HEK293T (cell line): Measurements from ENCODE around the gene LTBP2.

Source experiments
- CTCF ChIA-PET: fragments of 350-600 bp; formaldehyde crosslinking; extraction: SDS; loops from one replicate; lab custom pipeline; 2021; ENCODE audit warnings: antibody characterized with exemption, inconsistent platforms; lab: Yijun Ruan, JAX
- POLR2A ChIA-PET: fragments of 350-600 bp; formaldehyde crosslinking; extraction: SDS; loops from one replicate; lab custom pipeline; 2020; ENCODE audit warnings: antibody characterized with exemption, inconsistent platforms; lab: Yijun Ruan, JAX
- DNase-seq: peaks from one replicate; pipeline ENCODE4 v3.0.0; 2012; ENCODE audit warnings: mixed read lengths; ENCODE audit errors: extremely low spot score
- ARNT ChIP-seq: fragments of 450-650 bp; IDR thresholded peaks from 2 replicates; pipeline ENCODE4 v1.6.1; 2017; ENCODE audit warnings: mild to moderate bottlenecking
- BHLHE40 ChIP-seq: fragments of 450-650 bp; IDR thresholded peaks from 2 replicates; pipeline ENCODE4 v1.6.1; 2016; ENCODE audit warnings: mild to moderate bottlenecking, moderate library complexity, borderline replicate concordance
- CTBP1 ChIP-seq: fragments of 450-650 bp; IDR thresholded peaks from 2 replicates; pipeline ENCODE4 v1.6.1; 2016; ENCODE audit warnings: borderline replicate concordance
- ELF4 ChIP-seq: fragments of 450-650 bp; IDR thresholded peaks from 2 replicates; pipeline ENCODE4 v1.6.1; 2017; ENCODE audit warnings: antibody characterized with exemption
- FOXA1 ChIP-seq: fragments of 450-650 bp; IDR thresholded peaks from 2 replicates; pipeline ENCODE4 v1.6.1; 2016; ENCODE audit warnings: mild to moderate bottlenecking
- FOXK2 ChIP-seq: fragments of 450-650 bp; IDR thresholded peaks from 2 replicates; pipeline ENCODE4 v1.6.1; 2016; ENCODE audit warnings: mild to moderate bottlenecking
- FOXM1 ChIP-seq: fragments of 450-650 bp; IDR thresholded peaks from 2 replicates; pipeline ENCODE4 v1.6.1; 2017; ENCODE audit warnings: mild to moderate bottlenecking, borderline replicate concordance
- HDGF ChIP-seq: fragments of 450-650 bp; IDR thresholded peaks from 2 replicates; pipeline ENCODE4 v1.6.1; 2017; ENCODE audit warnings: antibody characterized with exemption, borderline replicate concordance
- L3MBTL2 ChIP-seq: fragments of 450-650 bp; conservative IDR thresholded peaks from 2 replicates; pipeline ENCODE4 v1.6.1; 2016; ENCODE audit warnings: mild to moderate bottlenecking
- LEF1 ChIP-seq: fragments of 450-650 bp; IDR thresholded peaks from 2 replicates; pipeline ENCODE4 v1.6.1; 2017; ENCODE audit warnings: mild to moderate bottlenecking, borderline replicate concordance
- NFRKB ChIP-seq: fragments of 450-650 bp; IDR thresholded peaks from 2 replicates; pipeline ENCODE4 v1.6.1; 2016; ENCODE audit warnings: mild to moderate bottlenecking, moderate library complexity
- SP1 ChIP-seq: fragments of 450-650 bp; IDR thresholded peaks from 2 replicates; pipeline ENCODE4 v1.6.1; 2017
- SUZ12 ChIP-seq: fragments of 450-650 bp; IDR thresholded peaks from 2 replicates; pipeline ENCODE4 v1.6.1; 2016; ENCODE audit warnings: mild to moderate bottlenecking
- TARDBP ChIP-seq: fragments of 450-650 bp; IDR thresholded peaks from 2 replicates; pipeline ENCODE4 v1.6.1; 2016
- ZNF384 ChIP-seq: fragments of 450-650 bp; IDR thresholded peaks from 2 replicates; pipeline ENCODE4 v1.6.1; 2016
- TF ChIP-seq, protein P1 (sequence below): fragments of 450-650 bp; IDR thresholded peaks from 2 replicates; pipeline ENCODE4 v1.6.1; 2016

The LTBP2 gene

DNA sequence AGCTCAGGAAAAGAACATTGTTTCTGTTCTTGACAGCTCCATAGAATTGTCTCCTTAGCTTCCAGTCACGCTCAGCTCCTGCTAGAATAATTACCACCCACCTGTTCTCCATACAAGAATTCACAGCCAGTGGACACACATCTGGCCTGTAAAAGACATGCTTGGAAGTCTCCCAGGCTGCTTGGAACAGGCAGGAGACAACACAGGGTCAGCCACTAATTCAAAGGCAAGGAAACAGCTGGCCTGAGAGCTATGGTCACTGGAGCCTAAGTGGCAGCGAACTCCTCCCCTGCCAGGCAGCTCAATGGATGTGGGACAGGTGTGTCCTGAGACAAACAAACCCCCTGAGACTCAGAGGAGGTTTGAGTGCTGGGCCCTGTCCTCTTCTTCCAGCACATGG lies 22.9 kb upstream of the LTBP2 start:
- no peak for DNase-seq
- ChIA-PET CTCF (no interaction called here), POLR2A (interaction anchor here (0.8 to 1.4 kb wide), 3 partner anchors 8 to 26 kb away, joined by 3 to 4 read pairs (median 4); no protein-coding TSS in a partner anchor)
- TF ChIP-seq, protein P1, sequence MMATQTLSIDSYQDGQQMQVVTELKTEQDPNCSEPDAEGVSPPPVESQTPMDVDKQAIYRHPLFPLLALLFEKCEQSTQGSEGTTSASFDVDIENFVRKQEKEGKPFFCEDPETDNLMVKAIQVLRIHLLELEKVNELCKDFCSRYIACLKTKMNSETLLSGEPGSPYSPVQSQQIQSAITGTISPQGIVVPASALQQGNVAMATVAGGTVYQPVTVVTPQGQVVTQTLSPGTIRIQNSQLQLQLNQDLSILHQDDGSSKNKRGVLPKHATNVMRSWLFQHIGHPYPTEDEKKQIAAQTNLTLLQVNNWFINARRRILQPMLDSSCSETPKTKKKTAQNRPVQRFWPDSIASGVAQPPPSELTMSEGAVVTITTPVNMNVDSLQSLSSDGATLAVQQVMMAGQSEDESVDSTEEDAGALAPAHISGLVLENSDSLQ, result no peak
- TF ChIP-seq ELF4 (no peak), FOXA1 (no peak), SUZ12 (no peak), TARDBP (no peak), FOXM1 (no peak), FOXK2 (no peak), ZNF384 (no peak), CTBP1 (no peak), HDGF (no peak), BHLHE40 (no peak), LEF1 (no peak), L3MBTL2 (no peak), ARNT (no peak)

DNA sequence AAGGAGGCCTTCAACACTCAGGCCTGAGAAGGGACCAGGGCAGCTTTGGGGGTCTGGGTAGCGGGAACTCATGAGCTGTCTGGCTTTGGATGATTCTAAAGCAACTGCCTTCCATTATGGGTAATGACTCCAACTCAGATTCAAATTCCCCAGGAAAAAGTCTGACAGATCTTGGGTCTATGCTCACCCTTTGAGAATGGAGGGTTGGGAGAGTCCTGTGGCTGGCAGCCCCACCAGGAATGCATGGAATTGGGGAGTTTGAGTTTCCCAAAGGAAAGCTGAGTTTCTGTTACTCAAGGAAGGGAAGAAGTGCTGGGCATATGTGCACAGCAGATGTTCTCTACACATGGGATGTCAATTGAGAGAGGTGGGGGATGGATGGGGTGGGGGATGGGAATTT lies 22.4 kb upstream of the LTBP2 start:
- TF ChIP-seq NFRKB (no peak), L3MBTL2 (no peak), FOXA1 (no peak), SUZ12 (no peak), ARNT (no peak), CTBP1 (no peak), ZNF384 (no peak), TARDBP (no peak), FOXM1 (no peak), ELF4 (no peak), FOXK2 (no peak), SP1 (no peak), HDGF (no peak), BHLHE40 (no peak), LEF1 (no peak)
- TF ChIP-seq, protein P1, result no peak
- ChIA-PET POLR2A (interaction anchor here (0.8 to 1.4 kb wide), 3 partner anchors 9 to 25 kb away, joined by 3 to 4 read pairs (median 4); no protein-coding TSS in a partner anchor), CTCF (no interaction called here)
- no peak for DNase-seq

DNA sequence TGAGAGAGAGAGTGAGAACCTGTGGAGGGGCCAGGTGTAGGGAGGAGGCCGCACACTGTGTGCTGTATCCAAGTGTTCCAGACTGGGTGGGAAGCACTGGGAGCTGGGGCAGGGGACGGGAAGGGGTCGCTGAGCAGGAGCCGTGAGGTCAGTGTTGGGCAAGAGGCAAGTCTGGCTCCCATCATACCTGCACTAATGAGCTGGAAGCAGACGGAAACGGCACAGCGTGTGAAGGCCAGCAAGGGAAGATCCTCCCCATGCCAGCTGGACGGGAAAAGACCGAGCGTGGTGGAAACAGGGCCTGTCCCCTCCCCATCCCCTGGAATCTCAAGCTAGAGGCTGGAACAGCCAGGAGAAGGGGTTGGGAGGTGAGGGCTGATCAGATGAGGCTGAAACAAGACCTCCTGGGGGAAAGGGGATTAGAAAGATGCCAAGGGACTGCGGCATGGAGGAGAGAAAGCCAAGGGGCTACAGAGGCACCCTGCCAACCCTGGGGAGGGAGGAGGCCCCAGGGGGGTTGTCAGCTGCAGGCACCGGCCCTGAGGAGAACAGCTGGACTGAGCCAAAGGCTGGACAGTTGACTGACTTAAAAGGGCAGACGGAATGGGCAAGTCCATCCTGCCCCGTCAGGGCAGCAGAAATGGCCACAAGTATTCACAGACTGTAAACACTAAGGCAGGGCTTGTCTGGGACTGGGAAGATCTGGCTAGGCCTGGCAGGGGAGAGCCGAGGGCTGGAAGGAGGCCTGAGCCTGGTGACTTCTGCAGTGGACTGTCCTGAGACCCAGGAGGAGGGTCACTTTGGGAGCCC lies 19.0 kb upstream of the LTBP2 start:
- DNase-seq, result no peak
- TF ChIP-seq ELF4, result no peak
- no peak for TF ChIP-seq L3MBTL2
- no peak for TF ChIP-seq NFRKB
- TF ChIP-seq, protein P1, result no peak
- ChIA-PET CTCF (no interaction called here), POLR2A (no interaction called here)

DNA sequence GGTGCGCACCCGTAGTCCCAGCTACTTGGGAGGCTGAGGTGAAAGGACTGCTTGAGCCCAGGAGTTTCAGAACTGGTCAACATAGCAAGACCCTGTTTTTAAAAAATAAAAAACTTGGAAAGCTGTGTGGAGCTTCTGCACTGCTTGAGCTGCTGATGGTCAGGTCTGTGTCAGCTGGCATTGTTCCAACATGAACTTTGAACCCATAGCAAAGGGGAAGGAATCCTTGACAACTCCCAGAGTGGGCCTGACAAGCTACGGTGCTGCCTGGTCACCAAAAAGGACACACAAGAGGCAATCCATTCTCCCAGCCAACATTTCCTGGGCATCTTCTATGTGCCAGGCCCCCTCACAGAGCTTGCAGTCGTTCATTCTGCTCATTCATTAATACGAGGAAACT lies 16.4 kb upstream of the LTBP2 start:
- CTCF ChIA-PET, result interaction anchor here (0.5 to 1.0 kb wide), 3 partner anchors 19 to 674 kb away, joined by 3 read pairs; no protein-coding TSS in a partner anchor
- no peak for DNase-seq
- POLR2A ChIA-PET, result no interaction called here
- TF ChIP-seq FOXM1, result no peak
- TF ChIP-seq CTBP1, result no peak
- no peak for TF ChIP-seq L3MBTL2

DNA sequence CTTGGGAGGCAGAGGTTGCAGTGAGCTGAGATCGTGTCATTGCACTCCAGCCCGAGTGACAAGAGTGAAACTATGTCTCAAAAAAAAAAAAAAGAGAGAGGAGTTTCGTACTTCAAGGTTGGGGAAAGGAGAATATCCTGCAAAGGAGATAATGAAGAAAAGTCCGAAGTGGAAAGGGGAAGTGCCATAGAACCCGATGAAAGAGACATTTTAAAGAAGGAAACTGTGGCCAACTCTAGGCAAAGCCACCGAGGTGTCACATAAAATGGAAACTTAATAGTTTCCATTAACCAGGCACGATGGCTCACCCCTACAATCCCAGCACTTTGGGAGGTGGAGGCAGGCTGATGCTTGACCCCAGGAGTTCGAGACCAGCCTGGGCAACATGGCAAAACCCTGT lies 15.0 kb upstream of the LTBP2 start:
- TF ChIP-seq BHLHE40 (no peak), FOXM1 (no peak), FOXA1 (no peak), SUZ12 (no peak), SP1 (no peak)
- POLR2A ChIA-PET, result no interaction called here
- no peak for DNase-seq
- CTCF ChIA-PET, result no interaction called here

DNA sequence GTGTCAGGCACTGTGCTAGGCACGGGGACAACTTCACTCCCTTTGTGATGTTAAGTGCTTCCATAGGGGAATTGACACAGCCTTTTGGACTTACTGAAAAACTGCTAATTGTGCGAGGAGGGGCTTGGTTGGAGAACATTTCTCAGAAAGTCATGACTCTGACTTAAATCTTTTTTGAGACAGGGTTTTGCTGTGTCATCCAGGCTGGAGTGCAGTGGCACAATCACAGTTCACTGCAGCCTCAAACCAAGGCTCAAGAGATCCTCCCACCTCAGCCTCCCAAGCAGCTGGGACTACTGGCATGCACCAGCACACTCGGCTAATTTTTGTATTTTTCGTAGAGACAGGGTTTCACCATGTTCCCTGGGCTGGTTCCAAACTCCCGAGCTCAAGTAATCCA lies 10.2 kb upstream of the LTBP2 start:
- POLR2A ChIA-PET, result no interaction called here
- CTCF ChIA-PET, result no interaction called here
- no peak for DNase-seq
- TF ChIP-seq BHLHE40 (no peak), FOXA1 (no peak)
- TF ChIP-seq, protein P1, result no peak
